MM.1S (cell line): ENCODE data around the gene SMC1B.

Experiments
- CTCF ChIP-seq: fragments of 300-600 bp; sonication (generic); IDR thresholded peaks from 2 replicates; pipeline ENCODE4 v1.5.1; 2016; ENCODE audit warnings: antibody characterized with exemption, low read length, mixed read lengths
- EZH2 ChIP-seq: fragments of 300-600 bp; sonication (generic); optimal IDR thresholded peaks from 2 replicates; pipeline ENCODE3; 2017; ENCODE audit warnings: low read depth, mild to moderate bottlenecking, antibody characterized with exemption, low read length, mixed read lengths

- TF ChIP-seq CTCF (no peak), EZH2 (no peak)
Observed at GRCh38 chr22:45460288-45461109, 47.1 kb upstream of the SMC1B start.
